HG02938 (cell line): ENCODE measurements around the gene DDC.
A peak's percentile ranks its signal among the peaks of the same experiment; 100 is the strongest.
"Not testable (repeated sequence)": the region's sequence is repeated elsewhere in the genome, so short reads cannot be mapped to it uniquely, and the experiment has no call there.

Experiments used
- ATAC-seq: cut with Tn5 transposase; IDR thresholded peaks from one replicate; pipeline ENCODE4 v1.9.1; 2021; ENCODE audit warnings: mild to moderate bottlenecking, moderate library complexity; ENCODE audit not compliant: unreplicated experiment

DDC gene

GRCh38 chr7:50459183-50459582 lies 106.0 kb downstream of the DDC start:
- ATAC-seq, result not testable (repeated sequence)

GRCh38 chr7:50458651-50459050 lies 106.6 kb downstream of the DDC start:
- ATAC-seq, result not testable (repeated sequence)

- ATAC-seq, result no peak
These were observed 108.7 kb downstream of the DDC start for GRCh38 chr7:50456371-50457123.

GRCh38 chr7:50455658-50456057 lies 109.5 kb downstream of the DDC start:
- ATAC-seq, result no peak

- no peak for ATAC-seq
These were observed 110.2 kb downstream of the DDC start for GRCh38 chr7:50454968-50455367.

GRCh38 chr7:50450590-50451032 lies 114.6 kb downstream of the DDC start:
- ATAC-seq, result peak; percentile 9

- ATAC-seq, result peak; percentile 66
These were observed 115.2 kb downstream of the DDC start, which contains the start of gene FIGNL1 for GRCh38 chr7:50449881-50450589. TSS of gene FIGNL1 (minus strand) at chr7:50450350. CDS start at chr7:50447287, 3,063 bp downstream.

GRCh38 chr7:50449501-50449880 lies 115.7 kb downstream of the DDC start:
- ATAC-seq, result no peak

GRCh38 chr7:50448823-50449222 lies 116.4 kb downstream of the DDC start:
- peak; percentile 45 for ATAC-seq

- ATAC-seq, result no peak
These were observed 118.7 kb downstream of the DDC start for GRCh38 chr7:50446542-50446960.

GRCh38 chr7:50436133-50436806 lies 128.9 kb downstream of the DDC start:
- ATAC-seq, result no peak

- ATAC-seq, result no peak
These were observed 133.4 kb downstream of the DDC start for GRCh38 chr7:50431722-50432305.

- ATAC-seq, result no peak
These were observed 133.9 kb downstream of the DDC start for GRCh38 chr7:50431316-50431715.

- ATAC-seq, result no peak
These were observed 136.3 kb downstream of the DDC start for GRCh38 chr7:50428911-50429310.

- no peak for ATAC-seq
These were observed 137.7 kb downstream of the DDC start for GRCh38 chr7:50427518-50427917.

GRCh38 chr7:50426280-50427045 lies 138.7 kb downstream of the DDC start:
- ATAC-seq, result no peak

- ATAC-seq, result no peak
These were observed 139.9 kb downstream of the DDC start for GRCh38 chr7:50425318-50425717.

- no peak for ATAC-seq
These were observed 141.3 kb downstream of the DDC start for GRCh38 chr7:50423860-50424259.

GRCh38 chr7:50422858-50423257 lies 142.3 kb downstream of the DDC start:
- no peak for ATAC-seq

GRCh38 chr7:50421043-50421442 lies 144.2 kb downstream of the DDC start:
- ATAC-seq, result no peak
